ENCODE data around the gene CRNN. TPM values are rescaled to one million over a fixed set of nuclear protein-coding genes. Genes with fewer than 3 reads are reported as not detected.

Gene CRNN
- total RNA-seq, 2 experiments from 2014 or later = not detected

GRCh38 chr1:152419917-152420316, 5.9 kb upstream of the CRNN start:
- CTCF ChIA-PET = no interaction called here

DNA sequence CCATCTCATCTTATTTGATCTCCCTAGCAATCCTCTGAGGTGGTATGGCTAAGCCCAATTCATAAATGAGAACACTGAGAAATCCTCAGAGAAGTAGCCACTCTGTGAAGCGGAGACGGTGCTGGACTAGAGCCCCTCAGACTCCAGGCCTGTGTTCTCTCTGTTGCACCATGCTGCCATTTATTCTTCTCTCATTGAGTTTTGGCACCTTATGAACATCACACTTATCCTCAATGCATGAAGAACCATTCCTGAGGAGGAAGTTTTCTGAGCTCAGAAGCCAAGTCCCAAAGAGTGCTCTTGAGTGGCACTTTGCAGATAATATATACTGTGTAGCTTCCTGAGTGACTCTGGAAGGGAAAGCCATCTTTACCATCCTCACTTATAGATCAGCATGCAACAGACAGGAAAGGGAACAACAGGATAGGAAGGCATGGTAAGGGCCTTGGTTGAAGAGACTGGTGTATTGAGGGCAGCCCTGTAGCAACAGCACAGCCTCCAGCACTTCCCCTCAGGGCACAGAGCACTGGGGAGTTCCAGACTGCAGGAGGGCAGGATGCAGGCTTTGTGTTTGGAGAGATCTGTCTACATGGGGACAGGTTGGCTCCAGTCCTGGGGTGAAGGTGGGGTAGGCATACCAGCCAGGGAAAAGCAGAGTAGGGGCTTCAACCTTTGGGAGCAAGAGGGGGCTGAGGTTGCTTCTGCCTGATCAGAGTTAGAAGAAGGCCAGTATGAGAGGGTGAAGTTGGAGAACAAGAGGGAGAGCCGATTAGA, 1.6 kb upstream of the CRNN start:
- CTCF ChIA-PET = no interaction called here
- intact Hi-C loops (cut with DNase I, micrococcal nuclease) = no loop called here
- no peaks in the 10 kb centered on the region for H3K36me3 Mint-ChIP-seq (ENCODE audit: low read depth)
- H3K9me3 Mint-ChIP-seq (ENCODE audit: low read depth) = no peaks in the 10 kb centered on the region
- POLR2A ChIA-PET = no interaction called here
- ATAC-seq (no peak), DNase-seq (no peak)
- H3K4me1 Mint-ChIP-seq = no peaks in the 10 kb centered on the region
- H3K4me3 Mint-ChIP-seq = no peak overlapping the region
- H3K27me3 Mint-ChIP-seq = peaks cover 8% of the 10 kb centered on the region
- no peak overlapping the region for H3K27ac Mint-ChIP-seq

More at GRCh38 chr1:152419917-152420316, 5.9 kb upstream of the CRNN start:
- no peak overlapping the region for H3K4me3 Mint-ChIP-seq
- peaks cover 4% of the 10 kb centered on the region for H3K9me3 Mint-ChIP-seq (ENCODE audit: low read depth)
- H3K27ac Mint-ChIP-seq = no peak overlapping the region
- DNase-seq = no peak
- POLR2A ChIA-PET = no interaction called here
- H3K27me3 Mint-ChIP-seq = peaks cover 3% of the 10 kb centered on the region
- no peak for ATAC-seq
- intact Hi-C loops (cut with DNase I, micrococcal nuclease) = no loop called here
- no peaks in the 10 kb centered on the region for H3K36me3 Mint-ChIP-seq (ENCODE audit: low read depth)
- no peaks in the 10 kb centered on the region for H3K4me1 Mint-ChIP-seq

- no peak overlapping the region for H3K4me3 Mint-ChIP-seq
- H3K4me1 Mint-ChIP-seq = no peaks in the 10 kb centered on the region
- H3K27me3 Mint-ChIP-seq = peaks cover 8% of the 10 kb centered on the region
- ChIA-PET CTCF (interaction anchor here (1.1 kb wide), 1 partner anchor 46 kb away, joined by 3 read pairs; no protein-coding TSS in a partner anchor), POLR2A (no interaction called here)
- intact Hi-C loops (cut with DNase I, micrococcal nuclease) = no loop called here
- no peak overlapping the region for H3K27ac Mint-ChIP-seq
- ATAC-seq (no peak), DNase-seq (no peak)
- no peaks in the 10 kb centered on the region for H3K9me3 Mint-ChIP-seq (ENCODE audit: low read depth)
- no peaks in the 10 kb centered on the region for H3K36me3 Mint-ChIP-seq (ENCODE audit: low read depth)
These were observed 1.3 kb downstream of the CRNN start for GRCh38 chr1:152412756-152413155.

DNA sequence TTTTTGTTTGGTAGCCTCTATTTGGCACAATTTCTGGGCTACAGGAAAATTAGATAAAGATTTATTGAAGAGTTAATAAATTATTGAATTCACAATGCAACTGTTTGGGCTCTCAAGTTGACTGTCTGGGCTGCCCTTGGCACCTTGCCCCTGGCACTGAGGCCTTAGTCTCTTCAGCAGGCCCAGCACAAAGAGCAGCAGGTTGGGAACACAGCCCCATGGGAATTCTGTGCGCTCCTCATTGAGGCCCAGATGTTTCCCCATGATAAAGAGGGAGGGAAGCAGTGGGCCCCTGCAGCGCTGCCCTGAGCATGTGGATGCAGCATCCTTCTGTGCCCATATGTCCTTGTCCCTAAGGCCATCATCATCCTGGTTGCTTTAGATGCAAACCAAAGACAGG, 2.9 kb downstream of the CRNN start:
- ATAC-seq (no peak), DNase-seq (no peak)
- ChIA-PET POLR2A (no interaction called here), CTCF (interaction anchor here (1.0 kb wide), 1 partner anchor 29 kb away, joined by 5 read pairs; no protein-coding TSS in a partner anchor)
- H3K9me3 Mint-ChIP-seq (ENCODE audit: low read depth) = no peaks in the 10 kb centered on the region
- no peaks in the 10 kb centered on the region for H3K4me1 Mint-ChIP-seq
- H3K27me3 Mint-ChIP-seq = peaks cover 4% of the 10 kb centered on the region
- no peaks in the 10 kb centered on the region for H3K36me3 Mint-ChIP-seq (ENCODE audit: low read depth)
- H3K27ac Mint-ChIP-seq = no peak overlapping the region
- H3K4me3 Mint-ChIP-seq = no peak overlapping the region
- intact Hi-C loops (cut with DNase I, micrococcal nuclease) = no loop called here

- ATAC-seq = no peak
- Mint-ChIP-seq H3K9me3 (ENCODE audit: low read depth) (no peaks in the 10 kb centered on the region), H3K36me3 (ENCODE audit: low read depth) (no peaks in the 10 kb centered on the region), H3K4me3 (no peak overlapping the region), H3K27ac (no peak overlapping the region), H3K27me3 (peaks cover 4% of the 10 kb centered on the region), H3K4me1 (no peaks in the 10 kb centered on the region)
- POLR2A ChIA-PET = no interaction called here
- DNase-seq = no peak
- intact Hi-C loops (cut with DNase I, micrococcal nuclease) = no loop called here
- CTCF ChIA-PET = no interaction called here
These were observed 3.5 kb downstream of the CRNN start for GRCh38 chr1:152410599-152410998.

GRCh38 chr1:152410028-152410427, 4.0 kb downstream of the CRNN start:
- ChIA-PET CTCF (no interaction called here), POLR2A (no interaction called here)
- no peaks in the 10 kb centered on the region for H3K4me1 Mint-ChIP-seq
- ATAC-seq (no peak), DNase-seq (no peak)
- H3K27me3 Mint-ChIP-seq = peaks cover 4% of the 10 kb centered on the region
- H3K4me3 Mint-ChIP-seq = no peak overlapping the region
- no peaks in the 10 kb centered on the region for H3K36me3 Mint-ChIP-seq (ENCODE audit: low read depth)
- no peak overlapping the region for H3K27ac Mint-ChIP-seq
- no peaks in the 10 kb centered on the region for H3K9me3 Mint-ChIP-seq (ENCODE audit: low read depth)
- intact Hi-C loops (cut with DNase I, micrococcal nuclease) = no loop called here

GRCh38 chr1:152408664-152409063, 5.4 kb downstream of the CRNN start:
- no peak for DNase-seq
- CTCF ChIA-PET = no interaction called here
- intact Hi-C loops (cut with DNase I, micrococcal nuclease) = no loop called here

GRCh38 chr1:152398812-152399698, 15.0 kb downstream of the CRNN start:
- Mint-ChIP-seq H3K27me3 (peaks cover 8% of the 10 kb centered on the region), H3K9me3 (ENCODE audit: low read depth) (peaks cover 2% of the 10 kb centered on the region), H3K27ac (no peak overlapping the region), H3K4me1 (peaks cover 8% of the 10 kb centered on the region), H3K4me3 (no peak overlapping the region), H3K36me3 (ENCODE audit: low read depth) (no peaks in the 10 kb centered on the region)
- intact Hi-C loops (cut with DNase I, micrococcal nuclease) = loop anchor here in 1 of 2 experiments (2.0 to 5.0 kb wide), 2 partner anchors 42 to 58 kb away; no protein-coding TSS in a partner anchor
- CTCF ChIA-PET = interaction anchor here (1.4 to 4.4 kb wide), 3 partner anchors 42 to 60 kb away, joined by 3 to 34 read pairs (median 7); no protein-coding TSS in a partner anchor
- ATAC-seq (no peak), DNase-seq (peak; percentile 30)
- POLR2A ChIA-PET = no interaction called here

More at GRCh38 chr1:152408664-152409063, 5.4 kb downstream of the CRNN start:
- ATAC-seq = no peak
- no peaks in the 10 kb centered on the region for H3K9me3 Mint-ChIP-seq (ENCODE audit: low read depth)
- no peaks in the 10 kb centered on the region for H3K36me3 Mint-ChIP-seq (ENCODE audit: low read depth)
- H3K27me3 Mint-ChIP-seq = peaks cover 7% of the 10 kb centered on the region
- H3K27ac Mint-ChIP-seq = no peak overlapping the region
- H3K4me3 Mint-ChIP-seq = no peak overlapping the region
- POLR2A ChIA-PET = no interaction called here
- no peaks in the 10 kb centered on the region for H3K4me1 Mint-ChIP-seq

GRCh38 chr1:152397474-152397873, 16.6 kb downstream of the CRNN start:
- CTCF ChIA-PET = interaction anchor here (4.4 kb wide), 1 partner anchor 61 kb away, joined by 34 read pairs; no protein-coding TSS in a partner anchor
- ATAC-seq (no peak), DNase-seq (no peak)
- POLR2A ChIA-PET = no interaction called here
- Mint-ChIP-seq H3K36me3 (ENCODE audit: low read depth) (no peaks in the 10 kb centered on the region), H3K4me3 (no peak overlapping the region), H3K27ac (no peak overlapping the region), H3K27me3 (peaks cover 8% of the 10 kb centered on the region), H3K9me3 (ENCODE audit: low read depth) (peaks cover 2% of the 10 kb centered on the region), H3K4me1 (peaks cover 18% of the 10 kb centered on the region)
- intact Hi-C loops (cut with DNase I, micrococcal nuclease) = loop anchor here in 1 of 2 experiments (5.0 kb wide), 1 partner anchor 60 kb away; no protein-coding TSS in a partner anchor

- DNase-seq = no peak
- no peak overlapping the region for H3K4me3 Mint-ChIP-seq
- intact Hi-C loops (cut with DNase I, micrococcal nuclease) = no loop called here
- no peaks in the 10 kb centered on the region for H3K9me3 Mint-ChIP-seq (ENCODE audit: low read depth)
- POLR2A ChIA-PET = no interaction called here
- H3K27me3 Mint-ChIP-seq = peaks cover 21% of the 10 kb centered on the region
- peaks cover 23% of the 10 kb centered on the region for H3K4me1 Mint-ChIP-seq
- CTCF ChIA-PET = no interaction called here
- ATAC-seq = no peak
- no peak overlapping the region for H3K27ac Mint-ChIP-seq
- no peaks in the 10 kb centered on the region for H3K36me3 Mint-ChIP-seq (ENCODE audit: low read depth)
These were observed 19.9 kb downstream of the CRNN start for GRCh38 chr1:152394151-152394550.

GRCh38 chr1:152392909-152393308, 21.2 kb downstream of the CRNN start:
- intact Hi-C loops (cut with DNase I, micrococcal nuclease) = no loop called here
- peaks cover 30% of the 10 kb centered on the region for H3K27me3 Mint-ChIP-seq
- ChIA-PET POLR2A (no interaction called here), CTCF (interaction anchor here (1.2 kb wide), 1 partner anchor 45 kb away, joined by 4 read pairs; no protein-coding TSS in a partner anchor)
- no peak overlapping the region for H3K27ac Mint-ChIP-seq
- no peak overlapping the region for H3K4me3 Mint-ChIP-seq
- peaks cover 23% of the 10 kb centered on the region for H3K4me1 Mint-ChIP-seq
- no peak for ATAC-seq
- no peaks in the 10 kb centered on the region for H3K36me3 Mint-ChIP-seq (ENCODE audit: low read depth)
- no peaks in the 10 kb centered on the region for H3K9me3 Mint-ChIP-seq (ENCODE audit: low read depth)
- DNase-seq = no peak
